Spleen (tissue), 7 donors: ENCODE data around the gene PTH1R.

Experiments
- POLR2A ChIP-seq, 3 donors: fragments of 450-650 bp; IDR thresholded peaks; one replicate each; pipeline ENCODE4 v1.5.1; 2017; ENCODE audit warnings: antibody characterized with exemption in 3 of 3, mild to moderate bottlenecking in 1 of 3
- POLR2AphosphoS5 ChIP-seq, 3 donors: sonication (generic); formaldehyde crosslinking; IDR thresholded peaks; one replicate each; pipeline ENCODE4 v1.5.1; 2017; ENCODE audit warnings: antibody characterized with exemption in 3 of 3
- TF ChIP-seq, protein P1 (sequence below), 11 experiments: fragments of 200-600 bp in 7 of 11; fragments of 450-650 bp in 4 of 11; sonication (generic) in 4 of 11; IDR thresholded peaks in 8 of 11; conservative IDR thresholded peaks in 3 of 11; 1 replicate in 7 of 11; 2 replicates in 4 of 11; pipeline versions ENCODE4 v1.4.0 to v1.8.0; 2016 to 2021; ENCODE audit warnings: antibody characterized with exemption in 11 of 11, inconsistent platforms in 4 of 11, mild to moderate bottlenecking in 1 of 11
- donor health status: DM: no; HTN: no; CAD: no; lungs with moderate emphysema.
- donor health status: DM: no; HTN: no; CAD: no.
- donor health status: DM: no; HTN: no; CAD: no.

DNA sequence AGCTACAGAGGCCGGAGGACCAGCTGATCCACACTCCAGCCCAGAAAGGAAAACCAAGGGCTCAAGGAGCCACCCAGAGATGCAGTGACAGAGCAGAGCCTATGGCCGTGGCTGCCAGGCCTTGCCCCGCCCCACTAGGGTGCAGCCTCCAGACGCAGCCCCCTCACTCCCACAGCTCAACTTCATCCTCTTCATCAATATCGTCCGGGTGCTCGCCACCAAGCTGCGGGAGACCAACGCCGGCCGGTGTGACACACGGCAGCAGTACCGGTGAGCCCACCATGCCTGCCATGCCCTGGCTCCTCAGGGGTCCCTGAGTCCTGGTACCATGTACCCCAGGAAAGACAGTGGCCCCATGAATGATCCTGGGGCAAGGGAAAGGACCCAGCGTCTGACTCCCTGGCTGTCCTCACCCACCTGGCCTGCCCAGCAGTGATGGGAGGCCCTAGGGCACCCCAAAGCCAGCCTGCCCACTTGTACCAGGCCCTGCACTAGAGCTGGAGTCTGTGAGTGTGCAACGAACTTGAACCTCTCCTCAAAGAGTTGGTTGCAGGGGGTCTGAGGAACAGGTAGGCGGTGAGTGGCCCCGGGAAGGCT, 24.2 kb downstream of the PTH1R start:
- TF ChIP-seq, protein P1, sequence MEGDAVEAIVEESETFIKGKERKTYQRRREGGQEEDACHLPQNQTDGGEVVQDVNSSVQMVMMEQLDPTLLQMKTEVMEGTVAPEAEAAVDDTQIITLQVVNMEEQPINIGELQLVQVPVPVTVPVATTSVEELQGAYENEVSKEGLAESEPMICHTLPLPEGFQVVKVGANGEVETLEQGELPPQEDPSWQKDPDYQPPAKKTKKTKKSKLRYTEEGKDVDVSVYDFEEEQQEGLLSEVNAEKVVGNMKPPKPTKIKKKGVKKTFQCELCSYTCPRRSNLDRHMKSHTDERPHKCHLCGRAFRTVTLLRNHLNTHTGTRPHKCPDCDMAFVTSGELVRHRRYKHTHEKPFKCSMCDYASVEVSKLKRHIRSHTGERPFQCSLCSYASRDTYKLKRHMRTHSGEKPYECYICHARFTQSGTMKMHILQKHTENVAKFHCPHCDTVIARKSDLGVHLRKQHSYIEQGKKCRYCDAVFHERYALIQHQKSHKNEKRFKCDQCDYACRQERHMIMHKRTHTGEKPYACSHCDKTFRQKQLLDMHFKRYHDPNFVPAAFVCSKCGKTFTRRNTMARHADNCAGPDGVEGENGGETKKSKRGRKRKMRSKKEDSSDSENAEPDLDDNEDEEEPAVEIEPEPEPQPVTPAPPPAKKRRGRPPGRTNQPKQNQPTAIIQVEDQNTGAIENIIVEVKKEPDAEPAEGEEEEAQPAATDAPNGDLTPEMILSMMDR (IDR thresholded peaks at IDR 0.05 in 8 of 11, conservative IDR thresholded peaks at IDR 0.05 in 3 of 11) = no peak
- no peak for TF ChIP-seq POLR2A (IDR thresholded peaks at IDR 0.05)
- TF ChIP-seq POLR2AphosphoS5 (IDR thresholded peaks at IDR 0.05) = peak in 1 of 3 donors; percentile 54
